Activated T-cell treated with anti-CD3 and anti-CD28 coated beads, Interleukin-2, amount 50 U/mL, for 4 hours (primary cell): ENCODE data around the gene PLEKHA3. TPM values are rescaled to one million over a fixed set of nuclear protein-coding genes. Genes with fewer than 3 reads are reported as not detected.

ENCODE experiments used
- total RNA-seq, 3 donors: library from RNA; stranded (reverse); gene quantifications; one replicate each; pipeline ENCODE4 v1.2.1, GENCODE V29; 2021

The PLEKHA3 gene
- total RNA-seq, 3 donors from 2014 or later = 24.8 to 28.1 (median 26.6) TPM

Other genes with a start within 250 kb of the PLEKHA3 start
- gene PRKRA, start 29.3 kb upstream of the PLEKHA3 start, total RNA-seq = 10 to 100 TPM; 43.9 to 45.4 (median 45.1) TPM
- 1 to 10 TPM; 1.4 to 2.1 (median 2.0) TPM for gene PJVK, start 29.1 kb upstream of the PLEKHA3 start, total RNA-seq
- gene FKBP7, start 1.9 kb upstream of the PLEKHA3 start, total RNA-seq = 1 to 10 TPM; 2.0 to 2.9 (median 2.5) TPM